Activated CD4-positive, alpha-beta T cell treated with anti-CD3 and anti-CD28 coated beads, Interleukin-2, amount 50 U/mL, for 1 hour (primary cell): Measurements from ENCODE around the gene SYNJ1.

Experiments
- DNase-seq: peaks from one replicate; pipeline ENCODE4 v3.0.0-alpha.2; 2020

The SYNJ1 gene

DNA sequence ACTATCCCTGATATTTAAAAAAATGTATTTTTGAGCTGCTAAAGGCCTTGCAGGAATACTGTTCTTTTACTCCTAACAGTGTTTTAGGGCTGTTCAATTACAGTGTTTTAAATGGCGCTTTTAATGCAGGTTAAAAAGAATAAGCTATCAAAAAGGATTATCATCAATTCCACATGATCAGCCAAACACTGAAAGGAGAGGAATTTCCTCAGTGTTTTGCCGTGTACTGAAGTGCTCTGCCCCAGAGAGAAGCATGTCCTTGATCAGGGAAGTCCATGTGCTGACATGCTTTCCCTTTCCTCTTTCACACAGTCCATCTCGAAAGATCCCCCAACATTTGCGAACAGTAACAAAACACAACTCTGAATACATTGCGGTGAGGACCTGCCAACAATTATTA, 119.0 kb downstream of the SYNJ1 start:
- no peak for DNase-seq

GRCh38 chr21:32605469-32605868, 122.3 kb downstream of the SYNJ1 start:
- DNase-seq = no peak

DNA sequence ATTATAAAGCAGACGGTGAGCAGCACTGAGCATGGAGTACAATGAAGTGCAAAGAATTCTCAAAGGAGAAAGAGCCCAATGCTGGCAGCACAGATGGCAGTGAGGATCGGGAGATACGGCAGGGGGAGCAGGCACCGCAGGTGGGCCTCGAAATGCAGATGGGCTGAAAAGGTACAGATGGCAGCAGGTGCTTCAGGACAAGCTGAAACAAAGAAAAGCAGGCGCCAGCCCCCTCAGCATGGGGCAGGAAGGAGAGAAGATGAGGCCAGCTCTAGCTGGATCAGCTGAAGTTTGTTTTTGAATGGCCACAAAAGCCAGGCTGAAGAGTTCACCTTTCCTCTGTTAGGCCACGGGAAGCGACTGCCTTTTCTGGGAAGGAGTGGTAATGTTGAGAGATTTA, 123.3 kb downstream of the SYNJ1 start:
- no peak for DNase-seq

DNA sequence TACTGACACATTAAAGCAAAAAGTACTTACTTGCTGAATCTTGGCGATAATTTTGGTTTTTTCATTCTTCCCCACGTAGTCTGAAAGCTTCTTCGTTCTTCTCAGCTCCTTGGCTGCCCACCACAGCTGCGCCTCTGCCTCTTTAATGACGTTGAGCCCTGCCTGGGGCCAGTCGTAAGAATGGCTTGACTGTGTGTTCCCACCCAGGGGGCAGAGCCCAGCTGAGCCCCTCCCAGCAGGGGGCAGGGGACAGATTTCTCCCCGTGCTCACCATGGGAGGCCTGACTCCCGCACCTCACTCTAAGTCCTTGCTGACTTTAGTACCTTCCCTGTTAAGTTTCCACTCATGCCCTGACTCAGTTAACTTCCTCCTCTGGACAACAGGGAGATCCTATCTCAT, 124.7 kb downstream of the SYNJ1 start:
- no peak for DNase-seq

- DNase-seq = no peak
These were observed 125.7 kb downstream of the SYNJ1 start for GRCh38 chr21:32602099-32602498.

DNA sequence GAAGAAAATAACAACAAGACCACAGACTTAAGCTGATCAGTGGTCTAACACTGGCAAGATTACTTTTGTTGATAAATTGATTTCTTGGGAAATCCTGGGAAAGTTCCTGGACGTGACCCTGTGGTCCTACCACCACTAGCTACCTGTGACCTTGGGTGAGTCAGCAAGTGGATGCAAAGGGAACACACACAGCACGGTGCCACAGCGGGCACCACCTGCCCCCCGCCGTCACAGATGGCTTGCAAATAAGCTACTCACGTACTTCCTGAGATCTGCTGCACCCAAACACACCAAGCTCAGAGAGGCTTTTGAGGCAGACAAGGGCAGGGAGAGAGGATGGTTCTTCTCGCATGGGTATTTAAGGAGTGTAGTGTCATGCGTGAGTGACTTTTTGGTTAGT, 128.3 kb downstream of the SYNJ1 start:
- no peak for DNase-seq

DNA sequence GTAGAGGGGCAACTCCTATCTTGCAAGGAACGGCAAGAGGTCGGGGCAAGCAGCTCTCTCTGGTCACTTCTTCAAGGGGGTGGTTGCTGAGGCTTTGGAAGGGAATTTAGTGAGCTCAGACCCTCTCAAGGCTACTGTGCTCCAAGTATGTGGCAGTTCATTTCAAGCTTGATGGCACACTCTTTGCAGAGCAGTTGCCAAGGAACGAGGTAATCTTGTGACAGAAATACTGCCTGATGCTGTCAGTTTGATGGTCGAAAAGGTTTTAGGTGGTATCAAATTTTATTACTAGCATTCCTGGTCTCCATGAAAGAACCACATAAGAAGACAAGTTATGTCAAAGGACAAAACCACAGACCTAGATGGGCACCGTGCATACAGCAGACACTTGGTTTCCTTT, 128.7 kb downstream of the SYNJ1 start:
- DNase-seq = no peak

DNA sequence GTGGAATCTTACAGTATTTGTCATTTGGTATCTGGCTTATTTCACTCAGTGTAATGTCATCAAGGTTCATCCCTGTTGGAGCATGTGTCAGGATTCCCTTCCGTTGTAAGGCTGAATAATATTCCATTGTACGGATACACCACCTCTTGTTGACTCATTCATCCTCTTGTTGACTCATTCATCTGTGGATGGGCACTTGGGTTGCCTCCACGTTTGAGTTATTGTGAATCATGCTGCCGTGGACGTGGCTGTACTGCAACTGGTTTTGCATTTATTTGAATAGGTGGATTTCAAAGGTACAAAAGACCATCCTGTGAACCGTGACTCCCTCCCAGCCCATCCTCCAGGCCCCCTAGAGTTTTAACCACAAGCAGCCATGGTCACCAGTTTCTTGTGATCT, 130.6 kb downstream of the SYNJ1 start:
- no peak for DNase-seq

DNA sequence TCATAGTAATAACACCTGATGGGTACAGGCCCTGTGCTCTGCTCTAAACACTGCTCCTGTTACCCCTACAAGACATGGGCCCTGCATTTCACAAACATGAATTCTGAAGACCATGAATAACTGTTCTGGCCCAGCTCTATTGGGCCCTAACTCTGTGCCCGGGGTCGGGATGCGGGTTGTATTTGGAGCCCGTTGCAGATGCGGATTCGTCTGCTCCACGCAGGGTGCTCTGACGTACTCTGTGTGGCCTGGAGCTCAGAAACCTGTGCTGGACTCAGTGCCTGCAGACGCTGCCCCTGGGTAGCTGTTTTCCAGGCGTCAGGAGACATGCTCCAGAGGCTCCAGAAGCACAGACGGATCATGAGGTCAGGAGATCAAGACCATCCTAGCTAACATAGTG, 132.4 kb downstream of the SYNJ1 start:
- DNase-seq = no peak

DNA sequence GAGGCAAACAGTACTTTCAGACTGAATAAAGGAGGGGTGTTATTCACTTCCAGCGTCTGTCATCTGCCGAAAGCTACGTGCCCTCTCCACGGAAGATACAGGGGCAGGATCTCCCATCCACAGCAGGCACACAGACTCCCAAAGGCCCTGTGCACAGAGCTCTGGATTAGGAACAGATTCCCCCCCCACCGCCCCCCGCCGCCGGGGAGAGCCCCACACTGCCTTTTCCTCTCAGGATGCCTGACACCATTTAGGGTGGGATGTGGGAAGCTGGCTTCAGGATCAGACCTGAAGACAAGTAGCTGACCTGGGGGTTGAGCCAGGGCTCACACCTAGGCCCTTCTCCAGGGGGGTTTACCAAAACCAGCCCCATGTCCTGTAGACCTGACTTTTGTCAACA, 134.1 kb downstream of the SYNJ1 start:
- no peak for DNase-seq

- no peak for DNase-seq
These were observed 134.8 kb downstream of the SYNJ1 start for GRCh38 chr21:32592929-32593502.

GRCh38 chr21:32590130-32590529, 137.7 kb downstream of the SYNJ1 start:
- no peak for DNase-seq

DNA sequence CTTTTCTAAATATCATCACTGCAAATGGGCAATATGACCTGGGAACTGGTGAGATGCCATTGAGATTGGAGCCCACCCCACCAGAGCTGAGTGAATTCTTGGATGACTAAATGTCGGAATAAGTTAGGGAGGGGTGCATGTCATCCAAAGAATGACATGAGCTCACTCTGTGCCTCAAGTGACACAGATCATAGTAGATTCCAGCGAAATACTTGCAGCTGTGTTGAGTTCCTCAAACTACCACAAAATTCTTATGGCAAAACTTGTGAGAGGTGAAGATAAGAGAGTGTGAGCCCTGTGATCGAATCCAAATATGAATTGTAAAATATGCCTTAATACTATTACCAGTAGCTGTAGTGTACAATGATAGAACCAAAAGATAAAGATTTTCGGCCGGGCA, 140.2 kb downstream of the SYNJ1 start:
- DNase-seq = no peak

DNA sequence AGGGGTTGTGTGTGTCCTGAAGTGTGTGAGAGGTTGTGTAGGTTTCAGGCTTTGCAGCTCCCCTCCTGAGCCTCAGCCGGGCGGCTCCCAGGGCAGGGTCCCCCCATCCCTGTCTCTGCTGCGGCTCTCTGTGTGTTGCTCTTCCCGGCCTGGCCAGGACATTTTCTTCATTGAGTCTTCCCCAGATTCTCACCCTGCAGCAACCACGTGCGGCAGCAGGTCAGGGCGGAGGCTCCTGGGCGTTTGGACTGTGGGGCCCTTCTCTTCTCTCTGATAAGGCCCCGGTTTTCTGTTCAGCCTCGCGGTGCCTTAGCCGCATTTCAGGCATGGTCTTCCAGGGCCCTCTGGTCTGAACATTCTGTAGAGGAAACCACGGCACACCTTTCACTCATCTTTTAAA, 140.7 kb downstream of the SYNJ1 start:
- no peak for DNase-seq

GRCh38 chr21:32585970-32586369, 141.8 kb downstream of the SYNJ1 start:
- no peak for DNase-seq

- no peak for DNase-seq
These were observed 142.6 kb downstream of the SYNJ1 start, which contains the start of gene TCP10L for GRCh38 chr21:32585042-32585710. TCP10L (minus strand) TSS chr21:32585523; CDS start chr21:32584304, 1,219 bp downstream.

DNA sequence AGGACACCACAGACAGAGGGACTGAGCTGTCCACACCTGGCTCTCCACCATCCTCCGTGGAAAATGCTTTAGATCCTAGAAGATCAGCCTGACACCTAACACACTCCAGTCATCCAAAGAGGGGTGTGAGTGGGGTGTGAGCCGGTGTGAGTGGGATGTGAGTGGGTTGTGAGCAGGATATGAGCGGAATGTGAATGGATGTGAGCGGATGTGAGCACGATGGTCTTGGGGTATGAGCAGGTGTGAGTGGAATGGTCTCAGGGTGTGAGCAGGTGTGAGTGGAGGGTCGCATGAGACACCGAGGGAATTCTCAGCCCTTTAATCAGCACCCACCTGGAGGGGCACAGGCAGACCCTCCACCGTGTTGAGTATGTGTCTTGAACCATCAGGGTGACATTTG, 143.3 kb downstream of the SYNJ1 start:
- no peak for DNase-seq

DNA sequence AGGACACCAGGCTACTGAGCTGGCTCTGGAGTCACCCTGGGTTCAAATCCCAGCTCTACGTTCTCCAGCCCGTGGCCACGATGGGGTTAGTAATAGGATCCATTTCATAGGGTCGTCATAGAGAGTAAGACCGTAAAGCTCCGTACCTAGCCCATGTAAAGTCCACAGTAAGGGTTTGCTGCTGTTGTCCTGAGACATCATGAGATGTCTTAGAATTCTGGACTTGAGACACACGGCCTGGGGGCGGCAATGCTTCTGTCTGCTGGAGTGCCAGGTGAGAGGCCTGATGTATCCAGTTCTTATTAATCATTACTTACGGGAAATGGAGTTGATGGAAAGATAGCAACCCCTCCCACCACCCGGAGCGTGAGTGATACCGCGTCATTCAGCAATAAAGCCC, 146.1 kb downstream of the SYNJ1 start:
- no peak for DNase-seq

GRCh38 chr21:32580949-32581348, 146.9 kb downstream of the SYNJ1 start:
- no peak for DNase-seq
